ENCODE measurements around the gene DSE. TPM values are rescaled to one million over a fixed set of nuclear protein-coding genes. Genes with fewer than 3 reads are reported as not detected.

The DSE gene
- total RNA-seq, 2 donors from 2014 or later, result 8.5 to 15.1 TPM

- no peak for ATAC-seq (replicated peaks in 1 of 2)
- Mint-ChIP-seq H3K36me3 (ENCODE audit: insufficient read depth in 2 of 2) (no peaks in the 10 kb centered on the region), H3K4me1 (ENCODE audit: low read depth) (peaks cover 8% of the 10 kb centered on the region), H3K4me3 (no peak overlapping the region), H3K27me3 (ENCODE audit: low read depth) (no peaks in the 10 kb centered on the region), H3K27ac (no peak overlapping the region), H3K9me3 (no peaks in the 10 kb centered on the region)
- no peak for DNase-seq
Observed at GRCh38 chr6:116397914-116398313, 27.2 kb downstream of the DSE start.

DNA sequence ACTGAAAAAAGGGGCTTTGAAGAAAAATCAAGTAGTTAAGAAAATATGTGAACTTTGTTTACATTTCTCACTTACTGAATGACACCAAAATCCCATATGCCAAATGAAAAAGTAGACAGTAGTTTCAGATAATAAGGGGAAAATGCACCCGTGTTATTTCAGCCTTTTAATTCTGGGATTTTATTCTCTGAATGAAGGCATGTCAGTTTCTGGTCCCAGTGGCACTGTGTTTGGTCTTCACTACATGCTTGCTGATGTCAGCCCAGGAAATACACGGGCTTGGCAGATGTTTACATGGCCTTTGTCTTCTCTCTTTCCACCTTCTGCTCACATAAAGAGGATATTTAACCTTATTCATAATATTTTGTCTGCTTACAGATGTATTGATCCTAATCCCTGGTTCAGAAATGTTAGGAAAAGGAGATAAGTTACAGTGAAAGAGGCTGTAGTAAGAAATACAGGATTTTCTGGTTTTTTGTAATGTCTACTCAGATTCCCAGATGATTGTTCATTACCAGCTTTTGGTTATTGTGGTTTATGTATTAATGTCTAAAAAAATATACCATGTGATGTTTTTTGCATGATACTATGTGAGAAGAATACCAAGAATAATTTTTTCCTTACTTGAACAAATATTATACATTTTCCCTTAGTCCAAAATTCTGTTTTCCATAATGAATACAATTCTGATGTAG lies 27.7 kb downstream of the DSE start:
- DNase-seq, result no peak
- ATAC-seq (replicated peaks in 1 of 2), result no peak
- Mint-ChIP-seq H3K4me1 (ENCODE audit: low read depth) (peaks cover 2% of the 10 kb centered on the region), H3K4me3 (no peak overlapping the region), H3K27ac (peak overlapping the region; percentile 33), H3K36me3 (ENCODE audit: insufficient read depth in 2 of 2) (no peaks in the 10 kb centered on the region), H3K9me3 (no peaks in the 10 kb centered on the region), H3K27me3 (ENCODE audit: low read depth) (no peaks in the 10 kb centered on the region)

- no peaks in the 10 kb centered on the region for H3K27me3 Mint-ChIP-seq (ENCODE audit: low read depth)
- no peaks in the 10 kb centered on the region for H3K36me3 Mint-ChIP-seq (ENCODE audit: insufficient read depth in 2 of 2)
- no peaks in the 10 kb centered on the region for H3K4me1 Mint-ChIP-seq (ENCODE audit: low read depth)
- H3K27ac Mint-ChIP-seq, result no peak overlapping the region
- no peak for ATAC-seq (replicated peaks in 1 of 2)
- no peaks in the 10 kb centered on the region for H3K9me3 Mint-ChIP-seq
- DNase-seq, result no peak
- H3K4me3 Mint-ChIP-seq, result no peak overlapping the region
Observed at GRCh38 chr6:116399287-116399686, 28.5 kb downstream of the DSE start.

- Mint-ChIP-seq H3K9me3 (no peaks in the 10 kb centered on the region), H3K36me3 (ENCODE audit: insufficient read depth in 2 of 2) (no peaks in the 10 kb centered on the region), H3K4me1 (ENCODE audit: low read depth) (no peaks in the 10 kb centered on the region), H3K4me3 (no peak overlapping the region), H3K27me3 (ENCODE audit: low read depth) (no peaks in the 10 kb centered on the region), H3K27ac (no peak overlapping the region)
- no peak for DNase-seq
- no peak for ATAC-seq (replicated peaks in 1 of 2)
Observed at GRCh38 chr6:116400328-116400727, 29.6 kb downstream of the DSE start.

GRCh38 chr6:116402108-116402937 lies 31.6 kb downstream of the DSE start:
- DNase-seq, result no peak
- no peaks in the 10 kb centered on the region for H3K4me1 Mint-ChIP-seq (ENCODE audit: low read depth)
- ATAC-seq (replicated peaks in 1 of 2), result no peak
- H3K27ac Mint-ChIP-seq, result no peak overlapping the region
- H3K9me3 Mint-ChIP-seq, result no peaks in the 10 kb centered on the region
- no peak overlapping the region for H3K4me3 Mint-ChIP-seq
- H3K36me3 Mint-ChIP-seq (ENCODE audit: insufficient read depth in 2 of 2), result no peaks in the 10 kb centered on the region
- no peaks in the 10 kb centered on the region for H3K27me3 Mint-ChIP-seq (ENCODE audit: low read depth)

- Mint-ChIP-seq H3K27me3 (ENCODE audit: low read depth) (no peaks in the 10 kb centered on the region), H3K4me3 (no peak overlapping the region), H3K36me3 (ENCODE audit: insufficient read depth in 2 of 2) (no peaks in the 10 kb centered on the region), H3K27ac (no peak overlapping the region), H3K9me3 (no peaks in the 10 kb centered on the region), H3K4me1 (ENCODE audit: low read depth) (no peaks in the 10 kb centered on the region)
- ATAC-seq (replicated peaks in 1 of 2), result no peak
- DNase-seq, result no peak
Observed at GRCh38 chr6:116403205-116403604, 32.5 kb downstream of the DSE start.

- ATAC-seq (replicated peaks in 1 of 2) (no peak), DNase-seq (no peak)
- Mint-ChIP-seq H3K36me3 (ENCODE audit: insufficient read depth in 2 of 2) (no peaks in the 10 kb centered on the region), H3K4me1 (ENCODE audit: low read depth) (no peaks in the 10 kb centered on the region), H3K9me3 (no peaks in the 10 kb centered on the region), H3K27ac (peak overlapping the region; percentile 49), H3K4me3 (no peak overlapping the region), H3K27me3 (ENCODE audit: low read depth) (no peaks in the 10 kb centered on the region)
Observed at GRCh38 chr6:116404696-116405095, 33.9 kb downstream of the DSE start.

- H3K36me3 Mint-ChIP-seq (ENCODE audit: insufficient read depth in 2 of 2), result no peaks in the 10 kb centered on the region
- no peak overlapping the region for H3K4me3 Mint-ChIP-seq
- no peaks in the 10 kb centered on the region for H3K4me1 Mint-ChIP-seq (ENCODE audit: low read depth)
- H3K27ac Mint-ChIP-seq, result no peak overlapping the region
- DNase-seq (no peak), ATAC-seq (replicated peaks in 1 of 2) (no peak)
- H3K9me3 Mint-ChIP-seq, result no peaks in the 10 kb centered on the region
- no peaks in the 10 kb centered on the region for H3K27me3 Mint-ChIP-seq (ENCODE audit: low read depth)
Observed at GRCh38 chr6:116405138-116405537, 34.4 kb downstream of the DSE start.

DNA sequence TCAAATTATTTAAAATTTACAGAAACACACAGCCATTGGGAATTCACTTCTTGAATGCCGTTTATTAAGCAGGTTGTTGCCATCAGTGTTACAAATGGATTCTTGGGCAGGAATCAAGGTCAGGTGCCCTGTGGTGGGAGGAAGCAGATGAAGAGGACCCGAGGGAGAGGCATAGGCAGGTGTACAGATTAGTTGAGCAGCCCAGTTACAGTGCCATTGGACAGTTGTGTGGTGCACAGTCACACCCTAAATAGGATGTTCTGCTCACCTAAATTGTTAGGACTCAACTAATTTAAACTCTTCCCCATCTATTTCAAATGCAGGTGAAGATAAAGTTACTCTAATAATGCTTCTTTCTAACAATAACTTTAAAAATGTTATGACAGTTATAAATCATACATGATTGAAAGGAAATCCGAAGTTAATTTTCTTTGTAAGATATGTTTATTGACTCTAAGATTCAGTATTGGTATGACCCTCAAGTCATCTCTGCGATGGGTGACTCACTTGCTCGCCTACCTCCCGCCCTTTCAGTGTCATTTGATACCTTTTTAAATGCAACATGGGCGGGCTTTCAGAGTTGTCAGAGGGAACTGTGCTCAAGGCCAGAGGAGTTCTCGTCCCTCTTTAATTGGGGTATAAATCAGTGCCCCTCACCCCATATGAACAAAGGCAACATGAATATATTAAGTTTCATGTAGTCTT lies 35.1 kb downstream of the DSE start:
- ATAC-seq (replicated peaks in 1 of 2) (peak in 1 of 2 donors; percentile 80), DNase-seq (peak in 1 of 2 donors; percentile 16)
- Mint-ChIP-seq H3K36me3 (ENCODE audit: insufficient read depth in 2 of 2) (no peaks in the 10 kb centered on the region), H3K27ac (no peak overlapping the region), H3K4me3 (no peak overlapping the region), H3K9me3 (no peaks in the 10 kb centered on the region), H3K4me1 (ENCODE audit: low read depth) (no peaks in the 10 kb centered on the region), H3K27me3 (ENCODE audit: low read depth) (no peaks in the 10 kb centered on the region)

- no peaks in the 10 kb centered on the region for H3K9me3 Mint-ChIP-seq
- no peaks in the 10 kb centered on the region for H3K27me3 Mint-ChIP-seq (ENCODE audit: low read depth)
- ATAC-seq (replicated peaks in 1 of 2) (no peak), DNase-seq (no peak)
- no peak overlapping the region for H3K27ac Mint-ChIP-seq
- no peak overlapping the region for H3K4me3 Mint-ChIP-seq
- H3K4me1 Mint-ChIP-seq (ENCODE audit: low read depth), result no peaks in the 10 kb centered on the region
- H3K36me3 Mint-ChIP-seq (ENCODE audit: insufficient read depth in 2 of 2), result no peaks in the 10 kb centered on the region
Observed at GRCh38 chr6:116406678-116407345, 36.1 kb downstream of the DSE start.

DNA sequence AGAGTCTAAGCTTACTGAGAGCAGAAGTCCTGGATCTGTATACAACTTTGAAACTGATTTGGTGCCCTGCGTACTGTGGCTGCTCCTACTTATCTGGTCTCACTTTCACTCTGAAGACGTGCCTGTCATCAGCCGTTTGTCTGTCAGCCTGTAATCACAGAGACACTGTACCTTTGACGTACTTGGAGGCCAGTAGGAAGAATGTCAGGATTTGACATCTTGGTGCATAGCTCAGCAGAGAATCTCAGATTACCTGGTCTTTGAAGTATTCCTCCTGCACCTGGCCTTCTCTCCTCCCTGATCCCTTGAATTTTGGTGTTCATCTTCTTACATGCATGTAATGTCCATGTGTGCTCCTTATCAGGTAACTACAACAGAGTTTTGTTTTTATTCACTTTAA lies 37.7 kb downstream of the DSE start:
- no peak overlapping the region for H3K4me3 Mint-ChIP-seq
- no peak for ATAC-seq (replicated peaks in 1 of 2)

DNA sequence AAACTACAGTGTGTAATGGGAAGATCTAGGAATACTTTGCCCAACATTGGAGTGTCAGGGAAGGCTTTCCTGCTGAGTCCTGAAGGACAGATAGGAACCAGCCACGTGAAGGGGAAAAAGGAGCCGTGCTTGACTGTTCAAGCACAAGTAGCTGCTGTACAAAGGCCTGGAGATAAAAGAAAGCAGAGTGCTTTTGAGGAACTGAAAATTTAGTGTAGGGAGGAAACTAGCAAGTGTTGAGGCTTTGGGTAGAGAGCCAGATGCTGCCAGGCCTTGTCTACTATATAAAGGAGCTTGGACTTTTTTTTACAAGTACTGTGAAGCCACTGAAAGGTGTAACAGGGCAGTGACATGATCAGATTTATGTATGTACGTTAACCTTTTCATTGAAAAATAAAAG lies 39.0 kb downstream of the DSE start:
- no peaks in the 10 kb centered on the region for H3K36me3 Mint-ChIP-seq (ENCODE audit: insufficient read depth in 2 of 2)
- H3K27me3 Mint-ChIP-seq (ENCODE audit: low read depth), result no peaks in the 10 kb centered on the region
- no peak for DNase-seq
- H3K9me3 Mint-ChIP-seq, result no peaks in the 10 kb centered on the region
- peak overlapping the region; percentile 44 for H3K27ac Mint-ChIP-seq
- ATAC-seq (replicated peaks in 1 of 2), result no peak
- no peaks in the 10 kb centered on the region for H3K4me1 Mint-ChIP-seq (ENCODE audit: low read depth)
- no peak overlapping the region for H3K4me3 Mint-ChIP-seq

More for the DNA sequence above, 37.7 kb downstream of the DSE start:
- no peak for DNase-seq
- no peaks in the 10 kb centered on the region for H3K4me1 Mint-ChIP-seq (ENCODE audit: low read depth)
- no peaks in the 10 kb centered on the region for H3K9me3 Mint-ChIP-seq
- H3K36me3 Mint-ChIP-seq (ENCODE audit: insufficient read depth in 2 of 2), result no peaks in the 10 kb centered on the region
- peak overlapping the region; percentile 16 for H3K27ac Mint-ChIP-seq
- H3K27me3 Mint-ChIP-seq (ENCODE audit: low read depth), result no peaks in the 10 kb centered on the region

GRCh38 chr6:116411284-116411623 lies 40.5 kb downstream of the DSE start:
- no peak overlapping the region for H3K27ac Mint-ChIP-seq
- DNase-seq (no peak), ATAC-seq (replicated peaks in 1 of 2) (no peak)
- H3K4me3 Mint-ChIP-seq, result no peak overlapping the region
- H3K4me1 Mint-ChIP-seq (ENCODE audit: low read depth), result no peaks in the 10 kb centered on the region
- H3K27me3 Mint-ChIP-seq (ENCODE audit: low read depth), result no peaks in the 10 kb centered on the region
- H3K36me3 Mint-ChIP-seq (ENCODE audit: insufficient read depth in 2 of 2), result no peaks in the 10 kb centered on the region
- no peaks in the 10 kb centered on the region for H3K9me3 Mint-ChIP-seq
